HG02571 (cell line): Measurements from ENCODE around the gene FCGR1A.
"Not testable (repeated sequence)": the region's sequence is repeated elsewhere in the genome, so short reads cannot be mapped to it uniquely, and the experiment has no call there.

ENCODE experiments used
- ATAC-seq: cut with Tn5 transposase; IDR thresholded peaks from one replicate; pipeline ENCODE4 v1.9.1; 2021; ENCODE audit warnings: mild to moderate bottlenecking, moderate library complexity; ENCODE audit not compliant: unreplicated experiment

Gene FCGR1A

DNA sequence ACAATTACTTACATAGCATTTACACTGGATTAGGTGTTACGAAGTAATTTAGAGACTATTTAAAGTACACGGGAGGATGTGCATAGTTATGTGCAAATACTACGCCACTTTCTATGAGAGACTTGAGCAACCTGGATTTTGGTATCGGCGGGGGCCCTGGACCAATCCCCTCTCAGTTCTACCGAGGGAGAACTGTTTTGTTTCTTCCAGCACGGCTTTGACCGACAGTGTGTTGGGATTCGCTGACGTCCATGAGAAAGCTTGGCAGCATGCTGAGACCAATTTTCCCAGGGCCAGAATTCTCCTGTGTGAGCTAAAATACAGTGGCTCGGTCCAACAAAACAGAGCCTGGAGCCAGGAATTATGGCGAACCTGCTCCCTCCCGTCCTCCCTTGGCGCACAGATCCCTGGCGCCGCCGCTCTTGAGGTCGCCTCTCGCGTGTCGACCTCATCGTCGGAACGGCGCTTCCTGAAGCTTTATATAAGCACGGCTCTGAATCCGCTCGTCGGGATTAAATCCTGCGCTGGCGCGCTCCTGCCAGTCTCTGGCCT lies 49.3 kb downstream of the FCGR1A start:
- ATAC-seq: peak; percentile 13

DNA sequence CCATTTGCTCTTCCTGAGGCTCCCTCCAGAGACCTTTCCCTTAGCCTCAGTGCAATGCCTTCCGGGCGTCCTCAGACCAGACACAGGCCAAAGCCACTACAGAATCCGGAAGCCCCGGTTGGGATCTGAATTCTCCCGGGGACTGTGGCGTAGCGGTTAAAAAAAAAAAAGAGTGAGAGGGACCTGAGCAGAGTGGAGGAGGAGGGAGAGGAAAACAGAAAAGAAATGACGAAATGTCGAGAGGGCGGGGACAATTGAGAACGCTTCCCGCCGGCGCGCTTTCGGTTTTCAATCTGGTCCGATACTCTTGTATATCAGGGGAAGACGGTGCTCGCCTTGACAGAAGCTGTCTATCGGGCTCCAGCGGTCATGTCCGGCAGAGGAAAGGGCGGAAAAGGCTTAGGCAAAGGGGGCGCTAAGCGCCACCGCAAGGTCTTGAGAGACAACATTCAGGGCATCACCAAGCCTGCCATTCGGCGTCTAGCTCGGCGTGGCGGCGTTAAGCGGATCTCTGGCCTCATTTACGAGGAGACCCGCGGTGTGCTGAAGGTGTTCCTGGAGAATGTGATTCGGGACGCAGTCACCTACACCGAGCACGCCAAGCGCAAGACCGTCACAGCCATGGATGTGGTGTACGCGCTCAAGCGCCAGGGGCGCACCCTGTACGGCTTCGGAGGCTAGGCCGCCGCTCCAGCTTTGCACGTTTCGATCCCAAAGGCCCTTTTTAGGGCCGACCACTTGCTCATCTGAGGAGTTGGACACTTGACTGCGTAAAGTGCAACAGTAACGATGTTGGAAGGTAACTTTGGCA lies 50.0 kb downstream of the FCGR1A start:
- ATAC-seq: peak; percentile 61

GRCh38 chr1:149833144-149833543 lies 50.6 kb downstream of the FCGR1A start:
- not testable (repeated sequence) for ATAC-seq

GRCh38 chr1:149841149-149841548 lies 58.7 kb downstream of the FCGR1A start:
- ATAC-seq: not testable (repeated sequence)
